HepG2 (cell line): ENCODE results near the gene RASAL3. TPM values are rescaled to one million over a fixed set of nuclear protein-coding genes. Genes with fewer than 3 reads are reported as not detected.

Experiments used
- ATAC-seq: fragments of 200-7000 bp; cut with Tn5 transposase; 3 replicates; pipeline ENCODE4 v1.9.1; 2020; ENCODE audit warnings: mild to moderate bottlenecking, moderate library complexity
- BruUV-seq: library from RNA; stranded (reverse); fragments of 400-500 nt; replicated peaks from 2 replicates; lab custom pipeline; 2021; lab: Mats Ljungman, UMichigan
- CTCF ChIA-PET: fragments of 300-600 bp; formaldehyde crosslinking; extraction: SDS; loops from one replicate; lab custom pipeline; 2021; ENCODE audit warnings: low total read pairs, inconsistent platforms, low intra/inter-chr PET ratio; lab: Yijun Ruan, JAX
- POLR2A ChIA-PET: fragments of 350-600 bp; sonication (Branson Sonifier 250); formaldehyde crosslinking; loops from one replicate; lab custom pipeline; 2020; ENCODE audit warnings: antibody characterized with exemption, inconsistent platforms; lab: Yijun Ruan, JAX
- DNase-seq: peaks from one replicate; pipeline ENCODE4 v3.0.0-alpha.2; 2015; ENCODE audit warnings: low spot score
- FAIRE-seq: peaks from 3 replicates; lab custom pipeline; 2011; peaks lifted over from hg19 to GRCh38; lab: Jason Lieb, UNC
- H2AFZ ChIP-seq: one replicate; pipeline ENCODE4 v1.6.1; 2011; ENCODE audit warnings: low read length, inconsistent platforms
- H3K27ac ChIP-seq: fragments of 300-600 bp; 3 replicates; pipeline ENCODE4 v1.8.0; 2011; ENCODE audit warnings: mixed run types, mild to moderate bottlenecking, mixed read lengths, low read length, inconsistent platforms; ENCODE audit not compliant: insufficient read depth; ENCODE audit errors: extremely low read length
- H3K27me3 ChIP-seq, 2 experiments: fragments of 200-600 bp in 1 of 2; 2 replicates in 1 of 2; 3 replicates in 1 of 2; pipeline versions ENCODE4 v1.6.0 to v1.8.0; 2011; ENCODE audit warnings: low read length in 2 of 2, mild to moderate bottlenecking in 2 of 2, moderate library complexity in 2 of 2, inconsistent platforms in 1 of 2; ENCODE audit not compliant: insufficient read depth in 2 of 2, control insufficient read depth in 1 of 2
- H3K36me3 ChIP-seq, 2 experiments: fragments of 200-600 bp in 1 of 2; replicated peaks in 1 of 2; 2 replicates in 1 of 2; 3 replicates in 1 of 2; pipeline versions ENCODE4 v1.5.1 to v1.8.0; 2011; ENCODE audit warnings: low read length in 2 of 2, inconsistent platforms in 1 of 2; ENCODE audit not compliant: insufficient read depth in 2 of 2, control insufficient read depth in 1 of 2
- H3K4me1 ChIP-seq: 2 replicates; pipeline ENCODE4 v1.5.1; 2012; ENCODE audit warnings: low read length, inconsistent platforms; ENCODE audit not compliant: insufficient read depth
- H3K4me2 ChIP-seq: 2 replicates; pipeline ENCODE4 v1.6.0; 2011; ENCODE audit warnings: low read depth, low read length, inconsistent platforms
- H3K4me3 ChIP-seq, 3 experiments: fragments of 200-600 bp in 1 of 3; sonication (generic), shearing (Covaris generic) in 1 of 3; replicated peaks in 1 of 3; 2 replicates each; pipeline ENCODE4 v1.5.1; 2011 to 2016; ENCODE audit warnings: low read length in 3 of 3, inconsistent platforms in 2 of 3, low read depth in 2 of 3, mild to moderate bottlenecking in 2 of 3, control low read depth in 1 of 3, mixed read lengths in 1 of 3; ENCODE audit not compliant: insufficient read depth in 1 of 3
- H3K79me2 ChIP-seq: one replicate; pipeline ENCODE4 v1.6.1; 2011; ENCODE audit warnings: low read length, inconsistent platforms; ENCODE audit not compliant: insufficient read depth
- H3K9ac ChIP-seq: 2 replicates; pipeline ENCODE4 v1.6.0; 2011; ENCODE audit warnings: mild to moderate bottlenecking, low read depth, low read length, inconsistent platforms; ENCODE audit not compliant: insufficient read depth
- H3K9me3 ChIP-seq: 2 replicates; pipeline ENCODE4 v1.5.1; 2012; ENCODE audit warnings: mild to moderate bottlenecking, low read length
- H4K20me1 ChIP-seq: 2 replicates; pipeline ENCODE4 v1.6.0; 2011; ENCODE audit warnings: inconsistent platforms, mild to moderate bottlenecking, low read length, moderate library complexity; ENCODE audit not compliant: insufficient read depth
- CEBPB ChIP-seq: IDR thresholded peaks from 2 replicates; pipeline ENCODE4 v1.6.1; 2011; ENCODE audit warnings: low read depth, low read length, improper control_type of control experiment, borderline replicate concordance
- CENPX ChIP-seq: sonication (generic); formaldehyde crosslinking; IDR thresholded peaks from 2 replicates; pipeline ENCODE4 v1.9.0; 2021; ENCODE audit warnings: mild to moderate bottlenecking, missing genetic modification reagents, moderate library complexity
- HMGXB3 ChIP-seq: sonication (generic); formaldehyde crosslinking; IDR thresholded peaks from 2 replicates; pipeline ENCODE4 v1.4.0; 2020; ENCODE audit warnings: missing genetic modification reagents, borderline replicate concordance
- HNRNPLL ChIP-seq: fragments of 200-400 bp; formaldehyde crosslinking; IDR thresholded peaks from 2 replicates; pipeline ENCODE4 v1.6.1; 2017; ENCODE audit warnings: mild to moderate bottlenecking, low read depth, low read length; ENCODE audit not compliant: poor library complexity, severe bottlenecking
- IKZF5 ChIP-seq: IDR thresholded peaks from 2 replicates; pipeline ENCODE4 v1.6.1; 2018; ENCODE audit warnings: missing genetic modification reagents, mild to moderate bottlenecking, missing compliant biosample characterization
- IRF9 ChIP-seq: sonication (generic); formaldehyde crosslinking; IDR thresholded peaks from 2 replicates; pipeline ENCODE4 v1.8.0; 2022; ENCODE audit warnings: missing genetic modification reagents, mild to moderate bottlenecking, borderline replicate concordance
- KLF11 ChIP-seq: IDR thresholded peaks from 2 replicates; pipeline ENCODE4 v1.6.1; 2016; ENCODE audit warnings: missing compliant biosample characterization
- MIXL1 ChIP-seq: IDR thresholded peaks from 2 replicates; pipeline ENCODE4 v1.6.1; 2016
- PAF1 ChIP-seq: IDR thresholded peaks from 2 replicates; pipeline ENCODE4 v1.6.1; 2016; ENCODE audit warnings: missing genetic modification reagents, missing compliant biosample characterization
- PBX3 ChIP-seq: sonication (generic); formaldehyde crosslinking; IDR thresholded peaks from 2 replicates; pipeline ENCODE4 v1.8.1; 2023; ENCODE audit warnings: missing genetic modification reagents, inconsistent platforms, borderline replicate concordance
- PHF5A ChIP-seq: IDR thresholded peaks from one replicate; pipeline ENCODE4 v1.6.1; 2018; ENCODE audit warnings: low read depth, missing genetic modification reagents; ENCODE audit not compliant: unreplicated experiment
- PREB ChIP-seq: sonication (generic); formaldehyde crosslinking; IDR thresholded peaks from 2 replicates; pipeline ENCODE4 v1.4.0; 2020; ENCODE audit warnings: missing genetic modification reagents
- TCF12 ChIP-seq, 2 experiments: fragments of 450-650 bp in 1 of 2; sonication (generic) in 1 of 2; formaldehyde crosslinking in 1 of 2; IDR thresholded peaks; 2 replicates each; pipeline versions ENCODE4 v1.6.1 to v1.8.0; 2017 to 2022; ENCODE audit warnings: antibody characterized with exemption in 1 of 2, mild to moderate bottlenecking in 1 of 2, missing genetic modification reagents in 1 of 2, moderate library complexity in 1 of 2
- ZNF558 ChIP-seq: sonication (generic); formaldehyde crosslinking; IDR thresholded peaks from 2 replicates; pipeline ENCODE4 v1.9.0; 2022; ENCODE audit warnings: mild to moderate bottlenecking, missing genetic modification reagents, borderline replicate concordance
- ZNF781 ChIP-seq: sonication (generic); formaldehyde crosslinking; IDR thresholded peaks from 2 replicates; pipeline ENCODE4 v1.5.1; 2020; ENCODE audit warnings: borderline replicate concordance, mild to moderate bottlenecking, missing genetic modification reagents; ENCODE audit errors: not compliant biosample characterization
- WGBS: methylation state at CpG from one replicate; pipeline ENCODE4 v1.1.6; 2017; ENCODE audit warnings: low lambda C conversion rate; 5-methylcytosine and 5-hydroxymethylcytosine counted together
- in situ Hi-C: cut with HindIII; loops from 2 replicates; pipeline ENCODE4 v1.10.0; 2017; ENCODE audit warnings: low pct_unique_long_range_greater_than_20kb; ENCODE audit not compliant: extremely low pct_ligation_motif_present
- intact Hi-C: fragments of 100-400 bp; cut with micrococcal nuclease; formaldehyde crosslinking; loops from one replicate; pipeline ENCODE4 v1.10.0; 2022; ENCODE audit not compliant: unreplicated experiment
- polyA plus RNA-seq, 8 experiments: library from polyadenylated mRNA; depleted of rRNA in 3 of 8; stranded (reverse) in 7 of 8; unstranded in 1 of 8; fragments of >200 nt; fragmentation: Illumina TruSeq in 4 of 8; extraction: Trizol in 4 of 8; gene quantifications; 2 replicates each; pipeline versions ENCODE4 v1.2.1 to v1.2.3, GENCODE V29; 2011 to 2016; ENCODE audit warnings: low read depth in 4 of 8, missing spikeins in 1 of 8, mixed read lengths in 1 of 8; ENCODE audit not compliant: insufficient read depth in 1 of 8
- total RNA-seq, 5 experiments: library from RNA; depleted of rRNA; stranded (reverse); fragments of >200 nt; fragmentation: Illumina TruSeq; extraction: Trizol; gene quantifications; 2 replicates each; pipeline ENCODE4 v1.2.3, GENCODE V29; 2016; ENCODE audit warnings: low read depth in 1 of 5

The RASAL3 gene
- total and polyA plus RNA-seq, 2 of the 13 experiments (the other 11 are each of a cell fraction or from before 2014, with no cell fraction given) = not detected

GRCh38 chr19:15417699-15418098, 46.6 kb downstream of the RASAL3 start:
- 20% methylated on average over 6 of the region's 9 CpGs for WGBS
- Histone ChIP-seq H3K27me3 (no peaks in the 10 kb centered on the region; a peak in 1 of 5 replicates), H3K79me2 (peaks cover 56% of the 10 kb centered on the region), H3K4me1 (peaks cover 45% of the 10 kb centered on the region), H3K27ac (peak overlapping the region; percentile 81), H3K9me3 (no peaks in the 10 kb centered on the region), H3K4me2 (peak overlapping the region; percentile 90), H3K9ac (peak overlapping the region; percentile 98), H2AFZ (no peak overlapping the region), H3K36me3 (peaks cover under 1 to 3% of the 10 kb centered on the region in 2 experiments; a peak in 2 of 5 replicates), H4K20me1 (peaks cover 24% of the 10 kb centered on the region), H3K4me3 (peak overlapping the region; percentile 84 to 97 (median 85))
- intact Hi-C loops = loop anchor here (5.0 kb wide), 1 partner anchor 155 kb away; no protein-coding TSS in a partner anchor
- POLR2A ChIA-PET = interaction anchor here (0.6 to 4.0 kb wide), 6 partner anchors 8 to 143 kb away, joined by 3 to 67 read pairs (median 6); partner anchors contain the start of genes AKAP8 and PGLYRP2
- CTCF ChIA-PET = interaction anchor here (3.0 kb wide), 1 partner anchor 139 kb away, joined by 35 read pairs; no protein-coding TSS in a partner anchor
- TSS peak; percentile 57 for BruUV-seq
- DNase-seq (no peak), FAIRE-seq (no peak), ATAC-seq (no peak)
- in situ Hi-C loops = no loop called here
- TF ChIP-seq ZNF558 (CRISPR knock-in tag) (no peak), ZNF781 (no peak), CENPX (CRISPR knock-in tag) (no peak), PBX3 (no peak), CEBPB (no peak), IRF9 (no peak), IKZF5 (CRISPR knock-in tag) (no peak), MIXL1 (no peak), PHF5A (CRISPR knock-in tag) (no peak), PAF1 (CRISPR knock-in tag) (no peak), PREB (CRISPR knock-in tag) (no peak), KLF11 (CRISPR knock-in tag) (no peak), HNRNPLL (no peak), HMGXB3 (CRISPR knock-in tag) (no peak), TCF12 (IDR thresholded peaks at IDR 0.05) (no peak), TCF12 (CRISPR knock-in tag; IDR thresholded peaks at IDR 0.05) (no peak)
